K562 (cell line): Measurements from ENCODE around the gene ARID3C. TPM values are rescaled to one million over a fixed set of nuclear protein-coding genes. Genes with fewer than 3 reads are reported as not detected.

ENCODE experiments used
- ARHGAP35 ChIP-seq: fragments of 450-650 bp; IDR thresholded peaks from 2 replicates; pipeline ENCODE4 v1.6.1; 2018; ENCODE audit not compliant: partially characterized antibody
- CAMTA2 ChIP-seq: fragments of 250-450 bp; sonication (Bioruptor Pico); conservative IDR thresholded peaks from 2 replicates; pipeline ENCODE4 v1.5.1; 2022
- CBFA2T2 ChIP-seq: fragments of 450-650 bp; conservative IDR thresholded peaks from 2 replicates; pipeline ENCODE4 v1.6.1; 2017; ENCODE audit warnings: mild to moderate bottlenecking
- DDX20 ChIP-seq: fragments of 450-650 bp; IDR thresholded peaks from 2 replicates; pipeline ENCODE4 v1.6.1; 2016; ENCODE audit warnings: missing genetic modification characterization, low read depth, mild to moderate bottlenecking, missing compliant biosample characterization, moderate library complexity
- DEAF1 ChIP-seq: fragments of 450-650 bp; formaldehyde crosslinking; IDR thresholded peaks from 2 replicates; pipeline ENCODE4 v1.4.0; 2020; ENCODE audit warnings: mild to moderate bottlenecking, moderate library complexity
- FOXP1 ChIP-seq: sonication (generic); formaldehyde crosslinking; IDR thresholded peaks from 2 replicates; pipeline ENCODE4 v1.8.0; 2022; ENCODE audit warnings: mild to moderate bottlenecking, missing genetic modification reagents
- HDAC3 ChIP-seq: fragments of 450-650 bp; IDR thresholded peaks from 2 replicates; pipeline ENCODE4 v1.6.1; 2018; ENCODE audit warnings: borderline replicate concordance, mild to moderate bottlenecking, moderate library complexity; ENCODE audit not compliant: partially characterized antibody
- KDM1A ChIP-seq, 2 experiments: fragments of 450-650 bp; IDR thresholded peaks; 2 replicates each; pipeline ENCODE4 v1.6.1; 2016; ENCODE audit warnings: mild to moderate bottlenecking in 2 of 2
- MBD2 ChIP-seq: sonication (generic); IDR thresholded peaks from 2 replicates; pipeline ENCODE4 v1.6.1; 2016; ENCODE audit warnings: low read depth, borderline replicate concordance
- MECOM ChIP-seq: fragments of 250-450 bp; sonication (Bioruptor Pico); IDR thresholded peaks from 2 replicates; pipeline ENCODE4 v1.8.0; 2022; ENCODE audit warnings: inconsistent platforms
- MEF2A ChIP-seq: IDR thresholded peaks from 2 replicates; pipeline ENCODE4 v1.6.1; 2011; ENCODE audit warnings: low read depth, mild to moderate bottlenecking, low read length, moderate library complexity; ENCODE audit not compliant: control insufficient read depth
- RBFOX2 ChIP-seq: fragments of 200-400 bp; formaldehyde crosslinking; IDR thresholded peaks from 2 replicates; pipeline ENCODE4 v1.6.1; 2017; ENCODE audit warnings: low read depth, mild to moderate bottlenecking, low read length, moderate library complexity
- TAL1 ChIP-seq: fragments of 450-650 bp; IDR thresholded peaks from 2 replicates; pipeline ENCODE4 v1.6.1; 2016; ENCODE audit warnings: mild to moderate bottlenecking
- TARDBP ChIP-seq: fragments of 450-650 bp; IDR thresholded peaks from 2 replicates; pipeline ENCODE4 v1.6.1; 2016
- TBL1XR1 ChIP-seq, 2 experiments: IDR thresholded peaks; 2 replicates each; pipeline ENCODE4 v1.6.1; 2012; ENCODE audit warnings: improper control_type of control experiment in 2 of 2, low read length in 2 of 2, mild to moderate bottlenecking in 1 of 2
- TEAD4 ChIP-seq, 2 experiments: sonication (generic) in 1 of 2; formaldehyde crosslinking in 1 of 2; IDR thresholded peaks; 2 replicates each; pipeline versions ENCODE4 v1.6.1 to v1.8.0; 2012 to 2022; ENCODE audit warnings: borderline replicate concordance in 1 of 2, inconsistent platforms in 1 of 2, low read length in 1 of 2, mild to moderate bottlenecking in 1 of 2, missing genetic modification reagents in 1 of 2
- THRAP3 ChIP-seq: fragments of 450-650 bp; IDR thresholded peaks from 2 replicates; pipeline ENCODE4 v1.6.1; 2016; ENCODE audit warnings: mild to moderate bottlenecking, inconsistent platforms, borderline replicate concordance
- VEZF1 ChIP-seq: fragments of 200-800 bp; sonication (Bioruptor generic); IDR thresholded peaks from 2 replicates; pipeline ENCODE4 v1.6.1; 2017; ENCODE audit warnings: missing genetic modification characterization, missing compliant biosample characterization
- ZFX ChIP-seq: sonication (generic); formaldehyde crosslinking; IDR thresholded peaks from 2 replicates; pipeline ENCODE4 v1.8.0; 2022; ENCODE audit warnings: mild to moderate bottlenecking, missing genetic modification reagents, moderate library complexity
- ZZZ3 ChIP-seq: fragments of 450-650 bp; IDR thresholded peaks from 2 replicates; pipeline ENCODE4 v1.6.1; 2016; ENCODE audit warnings: antibody characterized with exemption, mild to moderate bottlenecking, moderate library complexity
- polyA plus RNA-seq, 8 experiments: library from polyadenylated mRNA; depleted of rRNA in 4 of 8; stranded (reverse) in 5 of 8; unstranded in 3 of 8; fragments of >200 nt; fragmentation: Nextera tagmentation in 2 of 8; fragmentation: Illumina TruSeq in 1 of 8; extraction: Ambion mirVana in 2 of 8; extraction: Trizol in 1 of 8; gene quantifications; 2 replicates each; pipeline versions ENCODE4 v1.2.1 to v1.2.3, GENCODE V29; 2011 to 2014; ENCODE audit warnings: inconsistent platforms in 1 of 8, missing spikeins in 1 of 8
- total RNA-seq, 7 experiments: library from RNA; depleted of rRNA in 6 of 7; stranded (reverse); fragments of >200 nt in 6 of 7; fragmentation: Illumina TruSeq in 2 of 7; extraction: Trizol in 2 of 7; gene quantifications; 2 replicates each; pipeline versions ENCODE4 v1.2.1 to v1.2.3, GENCODE V29; 2011 to 2021; ENCODE audit warnings: low replicate concordance in 1 of 7
- TF ChIP-seq, protein P1 (sequence below): fragments of 250-450 bp; sonication (Bioruptor Pico); IDR thresholded peaks from 2 replicates; pipeline ENCODE4 v1.5.1; 2021; ENCODE audit warnings: mild to moderate bottlenecking
- TF ChIP-seq, protein P2 (sequence below): sonication (generic); formaldehyde crosslinking; IDR thresholded peaks from 2 replicates; pipeline ENCODE4 v1.8.0; 2022; ENCODE audit warnings: mild to moderate bottlenecking, low read depth, missing genetic modification reagents

The ARID3C gene
- total and polyA plus RNA-seq, 9 of the 15 experiments (the other 6 are each of a cell fraction or from before 2014, with no cell fraction given) = not detected

- TF ChIP-seq, protein P1, sequence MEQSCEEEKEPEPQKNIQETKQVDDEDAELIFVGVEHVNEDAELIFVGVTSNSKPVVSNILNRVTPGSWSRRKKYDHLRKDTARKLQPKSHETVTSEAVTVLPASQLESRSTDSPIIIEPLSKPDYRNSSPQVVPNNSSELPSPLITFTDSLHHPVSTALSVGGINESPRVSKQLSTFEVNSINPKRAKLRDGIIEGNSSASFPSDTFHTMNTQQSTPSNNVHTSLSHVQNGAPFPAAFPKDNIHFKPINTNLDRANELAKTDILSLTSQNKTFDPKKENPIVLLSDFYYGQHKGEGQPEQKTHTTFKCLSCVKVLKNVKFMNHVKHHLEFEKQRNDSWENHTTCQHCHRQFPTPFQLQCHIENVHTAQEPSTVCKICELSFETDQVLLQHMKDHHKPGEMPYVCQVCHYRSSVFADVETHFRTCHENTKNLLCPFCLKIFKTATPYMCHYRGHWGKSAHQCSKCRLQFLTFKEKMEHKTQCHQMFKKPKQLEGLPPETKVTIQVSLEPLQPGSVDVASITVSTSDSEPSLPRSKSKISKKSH (CRISPR knock-in tag) = no peak
- peak; percentile 61 for TF ChIP-seq HDAC3
- peak; percentile 82 for TF ChIP-seq RBFOX2
- TF ChIP-seq, protein P2, sequence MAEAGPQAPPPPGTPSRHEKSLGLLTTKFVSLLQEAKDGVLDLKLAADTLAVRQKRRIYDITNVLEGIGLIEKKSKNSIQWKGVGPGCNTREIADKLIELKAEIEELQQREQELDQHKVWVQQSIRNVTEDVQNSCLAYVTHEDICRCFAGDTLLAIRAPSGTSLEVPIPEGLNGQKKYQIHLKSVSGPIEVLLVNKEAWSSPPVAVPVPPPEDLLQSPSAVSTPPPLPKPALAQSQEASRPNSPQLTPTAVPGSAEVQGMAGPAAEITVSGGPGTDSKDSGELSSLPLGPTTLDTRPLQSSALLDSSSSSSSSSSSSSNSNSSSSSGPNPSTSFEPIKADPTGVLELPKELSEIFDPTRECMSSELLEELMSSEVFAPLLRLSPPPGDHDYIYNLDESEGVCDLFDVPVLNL (CRISPR knock-in tag) = no peak
- TF ChIP-seq VEZF1 = peak; percentile 90
- TF ChIP-seq THRAP3 = 0 out of 2 replicates have a peak, but pooled peaks have one; percentile 43
- no peak; the same call in 1 of the 2 replicates for TF ChIP-seq MBD2
- no peak for TF ChIP-seq CBFA2T2
- peak; percentile 15 to 29; a peak in 1 of 4 replicates for TF ChIP-seq KDM1A (IDR thresholded peaks at IDR 0.05)
- TF ChIP-seq DEAF1 = no peak
- peak; percentile 31; the same call in 1 of the 2 replicates for TF ChIP-seq ZFX (CRISPR knock-in tag)
- TF ChIP-seq CAMTA2 (CRISPR knock-in tag) = no peak
- no peak for TF ChIP-seq DDX20
- TF ChIP-seq FOXP1 (CRISPR knock-in tag) = no peak
- TF ChIP-seq TBL1XR1 (IDR thresholded peaks at IDR 0.05; ENCODE audit: low read length in 2 of 2) = peak in 1 of 2 experiments; percentile 68; a peak in 2 of 4 replicates
- no peak for TF ChIP-seq ARHGAP35
- TF ChIP-seq ZZZ3 = peak; percentile 59; the same call in 1 of the 2 replicates
- TF ChIP-seq TEAD4 (IDR thresholded peaks at IDR 0.05; ENCODE audit: low read length) = peak; percentile 75
- no peak for TF ChIP-seq TEAD4 (CRISPR knock-in tag; IDR thresholded peaks at IDR 0.05; ENCODE audit: borderline replicate concordance)
- TF ChIP-seq TARDBP = no peak
- no peak for TF ChIP-seq MECOM
- no peak for TF ChIP-seq MEF2A
- no peak; the same call in 1 of the 2 replicates for TF ChIP-seq TAL1
Observed at GRCh38 chr9:34665381-34666250, 36.8 kb upstream of the ARID3C start (continued).
